Neural progenitor cell (in vitro differentiated cells): ENCODE data around the gene TBCD. TPM values are rescaled to one million over a fixed set of nuclear protein-coding genes. Genes with fewer than 3 reads are reported as not detected.

ENCODE experiments used
- DNase-seq: peaks from one replicate; pipeline ENCODE4 v3.0.0-alpha.2; 2016; ENCODE audit warnings: low spot score
- H2AFZ ChIP-seq: fragments of 200-600 bp; sonication (generic); replicated peaks from 2 replicates; pipeline ENCODE4 v1.6.1; 2016; ENCODE audit warnings: antibody characterized with exemption
- H3F3A ChIP-seq: fragments of 200-600 bp; sonication (generic); 2 replicates; pipeline ENCODE4 v1.6.1; 2016; ENCODE audit warnings: antibody characterized with exemption, low read depth
- H3K27ac ChIP-seq: fragments of 200-600 bp; sonication (generic); 2 replicates; pipeline ENCODE4 v1.5.1; 2016; ENCODE audit warnings: mild to moderate bottlenecking
- H3K27me3 ChIP-seq: fragments of 200-600 bp; sonication (generic); 2 replicates; pipeline ENCODE4 v1.6.1; 2016; ENCODE audit warnings: mild to moderate bottlenecking, moderate library complexity
- H3K36me3 ChIP-seq: fragments of 200-600 bp; sonication (generic); 2 replicates; pipeline ENCODE4 v1.5.1; 2016
- H3K4me1 ChIP-seq: fragments of 200-600 bp; sonication (generic); 2 replicates; pipeline ENCODE4 v1.6.1; 2016; ENCODE audit warnings: mixed run types
- H3K4me2 ChIP-seq: fragments of 200-600 bp; sonication (generic); 2 replicates; pipeline ENCODE4 v1.6.1; 2016
- H3K4me3 ChIP-seq: fragments of 200-600 bp; sonication (generic); 2 replicates; pipeline ENCODE4 v1.5.1; 2016
- H3K79me2 ChIP-seq: fragments of 200-600 bp; sonication (generic); 2 replicates; pipeline ENCODE4 v1.6.1; 2016; ENCODE audit warnings: low read depth
- H3K9ac ChIP-seq: fragments of 200-600 bp; sonication (generic); 2 replicates; pipeline ENCODE4 v1.6.1; 2016
- H3K9me3 ChIP-seq: fragments of 200-600 bp; sonication (generic); 2 replicates; pipeline ENCODE4 v1.5.1; 2016; ENCODE audit warnings: low read depth
- H4K20me1 ChIP-seq: fragments of 200-600 bp; sonication (generic); 2 replicates; pipeline ENCODE4 v1.6.1; 2016; ENCODE audit warnings: low read depth
- H3K27ac Mint-ChIP-seq: 3 replicates; pipeline ENCODE4 v1.8.0; 2021; ENCODE audit warnings: mixed read lengths
- H3K27me3 Mint-ChIP-seq: 2 replicates; pipeline ENCODE4 v1.8.0; 2022; ENCODE audit warnings: low read depth, mild to moderate bottlenecking, inconsistent platforms, moderate library complexity, mixed read lengths; ENCODE audit not compliant: insufficient read depth
- H3K36me3 Mint-ChIP-seq: 3 replicates; pipeline ENCODE4 v1.8.0; 2021; ENCODE audit warnings: mixed read lengths
- H3K4me1 Mint-ChIP-seq: 3 replicates; pipeline ENCODE4 v1.8.0; 2021; ENCODE audit warnings: mixed read lengths
- H3K4me3 Mint-ChIP-seq: 3 replicates; pipeline ENCODE4 v1.8.0; 2021; ENCODE audit warnings: mild to moderate bottlenecking, moderate library complexity, mixed read lengths
- H3K9me3 Mint-ChIP-seq: 3 replicates; pipeline ENCODE4 v1.8.0; 2020; ENCODE audit warnings: mixed read lengths
- EZH2 ChIP-seq: fragments of 200-600 bp; sonication (generic); IDR thresholded peaks from 2 replicates; pipeline ENCODE4 v1.6.1; 2017; ENCODE audit warnings: antibody characterized with exemption, mild to moderate bottlenecking, moderate library complexity
- EZH2phosphoT487 ChIP-seq: fragments of 200-600 bp; sonication (generic); IDR thresholded peaks from 2 replicates; pipeline ENCODE4 v1.6.1; 2017; ENCODE audit warnings: antibody characterized with exemption
- total RNA-seq: library from RNA; depleted of rRNA; stranded (reverse); fragments of >200 nt; gene quantifications from 2 replicates; pipeline ENCODE4 v1.2.3, GENCODE V29; 2015; ENCODE audit warnings: low replicate concordance
- TF ChIP-seq, protein P1 (sequence below): fragments of 200-600 bp; sonication (generic); IDR thresholded peaks from 2 replicates; pipeline ENCODE4 v1.5.1; 2017; ENCODE audit warnings: antibody characterized with exemption, mild to moderate bottlenecking

Gene TBCD
- total RNA-seq, 1 donor from 2014 or later: 76.4 TPM

DNA sequence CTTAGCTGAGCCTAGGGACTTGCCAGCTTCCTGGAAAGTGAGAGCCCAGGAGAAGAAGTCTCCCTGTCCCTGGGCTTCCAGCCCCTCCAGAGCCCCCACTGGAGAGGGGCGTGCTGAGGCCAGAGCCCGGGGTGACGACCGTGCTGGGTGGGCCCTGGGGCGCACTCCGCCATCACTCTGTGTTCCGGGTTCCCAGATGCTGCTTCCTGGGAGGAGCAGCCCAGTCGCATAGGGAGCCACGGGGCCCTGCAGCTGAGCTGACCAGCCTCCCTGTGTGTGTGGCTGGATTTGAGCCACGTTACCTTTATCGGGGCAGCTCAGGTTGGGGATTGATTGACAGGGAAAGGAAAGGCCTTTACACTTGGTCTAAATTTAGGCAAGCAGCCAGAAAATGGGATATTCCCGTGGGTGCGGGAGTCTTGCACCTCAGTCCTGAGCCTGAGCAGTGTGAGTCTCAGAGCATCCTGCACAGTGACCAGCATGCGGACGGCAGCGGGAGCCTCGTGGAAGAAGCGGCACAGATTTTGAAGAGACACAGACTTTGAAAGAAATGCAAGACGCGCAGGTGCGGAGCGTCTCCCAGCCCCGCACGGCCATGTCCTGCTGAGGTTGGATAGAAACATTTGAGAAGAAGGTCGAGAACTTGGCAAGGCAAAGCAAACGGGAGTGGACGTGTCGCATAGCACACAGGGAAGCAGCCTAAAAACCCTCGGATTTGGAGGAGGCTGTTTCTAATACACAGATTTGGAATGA is 139.2 kb downstream of the TBCD start:
- no peaks in the 10 kb centered on the region for H3F3A ChIP-seq
- peak overlapping the region; percentile 16 for H3K27ac Mint-ChIP-seq
- no peaks in the 10 kb centered on the region for H3K36me3 ChIP-seq
- H3K4me2 ChIP-seq: no peak overlapping the region
- no peak overlapping the region for H2AFZ ChIP-seq
- H3K4me3 Mint-ChIP-seq: no peak overlapping the region
- TF ChIP-seq EZH2: no peak
- TF ChIP-seq, protein P1, sequence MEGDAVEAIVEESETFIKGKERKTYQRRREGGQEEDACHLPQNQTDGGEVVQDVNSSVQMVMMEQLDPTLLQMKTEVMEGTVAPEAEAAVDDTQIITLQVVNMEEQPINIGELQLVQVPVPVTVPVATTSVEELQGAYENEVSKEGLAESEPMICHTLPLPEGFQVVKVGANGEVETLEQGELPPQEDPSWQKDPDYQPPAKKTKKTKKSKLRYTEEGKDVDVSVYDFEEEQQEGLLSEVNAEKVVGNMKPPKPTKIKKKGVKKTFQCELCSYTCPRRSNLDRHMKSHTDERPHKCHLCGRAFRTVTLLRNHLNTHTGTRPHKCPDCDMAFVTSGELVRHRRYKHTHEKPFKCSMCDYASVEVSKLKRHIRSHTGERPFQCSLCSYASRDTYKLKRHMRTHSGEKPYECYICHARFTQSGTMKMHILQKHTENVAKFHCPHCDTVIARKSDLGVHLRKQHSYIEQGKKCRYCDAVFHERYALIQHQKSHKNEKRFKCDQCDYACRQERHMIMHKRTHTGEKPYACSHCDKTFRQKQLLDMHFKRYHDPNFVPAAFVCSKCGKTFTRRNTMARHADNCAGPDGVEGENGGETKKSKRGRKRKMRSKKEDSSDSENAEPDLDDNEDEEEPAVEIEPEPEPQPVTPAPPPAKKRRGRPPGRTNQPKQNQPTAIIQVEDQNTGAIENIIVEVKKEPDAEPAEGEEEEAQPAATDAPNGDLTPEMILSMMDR: no peak
- no peak for TF ChIP-seq EZH2phosphoT487
- no peaks in the 10 kb centered on the region for H3K9me3 ChIP-seq
- H3K27me3 ChIP-seq: no peaks in the 10 kb centered on the region
- no peaks in the 10 kb centered on the region for H3K4me1 ChIP-seq
- no peaks in the 10 kb centered on the region for H4K20me1 ChIP-seq
- peaks cover 37% of the 10 kb centered on the region for H3K36me3 Mint-ChIP-seq
- peaks cover 39% of the 10 kb centered on the region for H3K4me1 Mint-ChIP-seq
- H3K27ac ChIP-seq: no peak overlapping the region
- no peak overlapping the region for H3K4me3 ChIP-seq
- no peak for DNase-seq
- no peaks in the 10 kb centered on the region for H3K9me3 Mint-ChIP-seq
- peaks cover 4% of the 10 kb centered on the region for H3K27me3 Mint-ChIP-seq
- no peaks in the 10 kb centered on the region for H3K79me2 ChIP-seq
- no peak overlapping the region for H3K9ac ChIP-seq

DNA sequence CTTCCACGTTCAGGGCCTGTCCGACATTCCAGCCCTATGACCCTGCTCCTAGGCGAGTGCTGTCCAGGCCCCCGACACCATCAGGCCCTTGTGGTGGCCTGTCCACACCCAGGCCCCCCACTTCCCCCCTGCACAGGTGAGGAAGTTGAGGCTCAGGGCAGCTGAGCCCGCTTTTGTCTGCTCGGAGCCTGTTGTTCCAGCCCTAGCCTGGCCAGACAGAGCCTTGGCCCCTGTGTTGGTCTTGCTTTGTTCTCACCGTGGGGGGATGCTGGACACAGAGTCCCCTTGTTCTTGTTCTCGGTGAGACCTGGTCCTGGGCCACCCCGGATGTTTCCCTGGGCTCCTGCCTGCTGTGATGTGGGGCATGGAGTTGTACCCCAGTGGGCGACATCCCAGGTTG is 140.0 kb downstream of the TBCD start:
- Histone ChIP-seq H3K36me3 (no peaks in the 10 kb centered on the region), H3K27ac (no peak overlapping the region), H3K79me2 (no peaks in the 10 kb centered on the region), H3K27me3 (no peaks in the 10 kb centered on the region), H3K9ac (no peak overlapping the region), H3K4me1 (no peaks in the 10 kb centered on the region), H3F3A (no peaks in the 10 kb centered on the region), H2AFZ (no peak overlapping the region), H3K4me3 (no peak overlapping the region), H3K9me3 (no peaks in the 10 kb centered on the region), H3K4me2 (no peak overlapping the region), H4K20me1 (no peaks in the 10 kb centered on the region)
- TF ChIP-seq, protein P1: no peak
- TF ChIP-seq EZH2: no peak
- no peak for TF ChIP-seq EZH2phosphoT487
- Mint-ChIP-seq H3K27ac (no peak overlapping the region), H3K9me3 (no peaks in the 10 kb centered on the region), H3K4me3 (no peak overlapping the region), H3K36me3 (peaks cover 37% of the 10 kb centered on the region), H3K27me3 (peaks cover 4% of the 10 kb centered on the region), H3K4me1 (peaks cover 35% of the 10 kb centered on the region)
- no peak for DNase-seq

DNA sequence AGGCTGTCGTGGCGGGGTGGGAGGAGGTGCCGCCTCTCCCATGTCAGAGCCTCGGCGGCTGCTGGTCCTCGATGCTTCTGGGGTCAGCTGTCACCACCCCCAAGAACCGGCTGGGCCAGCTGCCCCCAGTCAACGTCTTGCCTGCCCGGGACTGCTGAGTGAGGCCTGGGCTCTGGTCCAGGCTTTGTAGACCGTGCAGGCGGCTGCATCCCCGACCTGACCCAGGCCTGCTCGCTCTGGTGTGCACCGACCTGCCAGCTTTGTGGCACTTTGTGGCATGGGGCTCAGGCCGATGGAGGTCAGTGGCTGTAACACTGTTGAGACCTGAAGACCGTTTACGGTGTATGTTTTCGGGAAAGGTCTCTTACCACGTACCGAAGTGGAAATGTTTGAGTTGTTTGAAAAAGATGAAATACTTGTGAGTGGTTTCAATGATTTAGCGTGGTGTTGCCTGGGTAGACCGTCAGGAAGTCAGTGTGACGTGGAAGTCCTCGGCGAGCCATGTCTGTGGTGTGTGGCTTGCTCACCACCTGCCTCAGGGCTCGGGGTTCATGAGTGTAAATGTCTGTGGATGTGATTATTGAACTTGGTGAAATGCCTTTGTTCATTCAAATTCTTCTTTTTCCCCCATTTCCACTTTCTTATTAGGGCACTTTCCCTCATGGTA is 141.2 kb downstream of the TBCD start:
- H3K27me3 Mint-ChIP-seq: peaks cover 6% of the 10 kb centered on the region
- no peaks in the 10 kb centered on the region for H3F3A ChIP-seq
- no peak overlapping the region for H3K27ac ChIP-seq

More for the DNA sequence above, 141.2 kb downstream of the TBCD start:
- Histone ChIP-seq H4K20me1 (no peaks in the 10 kb centered on the region), H3K9me3 (no peaks in the 10 kb centered on the region), H2AFZ (no peak overlapping the region), H3K4me1 (no peaks in the 10 kb centered on the region), H3K27me3 (no peaks in the 10 kb centered on the region), H3K79me2 (no peaks in the 10 kb centered on the region), H3K36me3 (no peaks in the 10 kb centered on the region), H3K4me3 (no peak overlapping the region), H3K9ac (no peak overlapping the region), H3K4me2 (no peak overlapping the region)
- no peaks in the 10 kb centered on the region for H3K9me3 Mint-ChIP-seq
- no peak overlapping the region for H3K4me3 Mint-ChIP-seq
- H3K36me3 Mint-ChIP-seq: peaks cover 28% of the 10 kb centered on the region
- peak overlapping the region; percentile 93 for H3K27ac Mint-ChIP-seq
- TF ChIP-seq, protein P1: no peak
- no peak for TF ChIP-seq EZH2
- no peak for TF ChIP-seq EZH2phosphoT487
- H3K4me1 Mint-ChIP-seq: peaks cover 31% of the 10 kb centered on the region
- DNase-seq: no peak
